ENCODE data around the gene HPGDS. TPM values are rescaled to one million over a fixed set of nuclear protein-coding genes. Genes with fewer than 3 reads are reported as not detected.

The HPGDS gene
- total RNA-seq, 4 donors from 2014 or later, result 0.53 TPM; not detected in 3

DNA sequence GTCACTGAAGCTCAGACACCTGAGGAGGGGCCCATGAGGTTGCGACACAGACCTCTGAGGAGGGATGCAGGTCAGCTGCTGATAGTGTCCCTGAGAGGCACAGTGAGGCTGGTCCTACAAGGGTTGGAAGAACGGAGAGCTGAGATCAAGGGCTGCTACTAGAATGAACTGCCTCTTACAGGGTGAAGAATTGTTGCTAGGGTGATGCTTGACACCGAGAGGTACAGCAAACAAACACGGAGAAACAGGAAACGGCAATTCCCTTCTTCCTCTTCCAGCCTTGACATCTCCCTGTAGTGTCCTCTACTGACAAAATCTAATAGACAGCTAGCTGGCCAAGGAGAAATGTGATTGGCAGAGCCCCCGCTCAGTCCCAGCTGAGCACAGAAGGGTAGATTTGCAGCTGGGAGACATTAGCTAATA lies 11.8 kb upstream of the HPGDS start:
- TF ChIP-seq POLR2A (IDR thresholded peaks at IDR 0.05) (no peak), CTCF (IDR thresholded peaks at IDR 0.05 in 4 of 5, conservative IDR thresholded peaks at IDR 0.05 in 1 of 5) (no peak)
- DNase-seq (no peak), ATAC-seq (no peak)
- Histone ChIP-seq H3K9me3 (no peaks in the 10 kb centered on the region), H3K4me1 (no peaks in the 10 kb centered on the region), H3K36me3 (no peaks in the 10 kb centered on the region), H3K4me3 (no peak overlapping the region), H3K27ac (no peak overlapping the region), H3K27me3 (no peaks in the 10 kb centered on the region)
- intact Hi-C loops (cut with DNase I; ENCODE audit: low total_unique reads), result no loop called here
- in situ Hi-C loops (cut with MboI; ENCODE audit: low sequenced_read_pairs in 4 of 4), result no loop called here

GRCh38 chr4:94352996-94353395 lies 10.4 kb upstream of the HPGDS start:
- intact Hi-C loops (cut with DNase I; ENCODE audit: low total_unique reads), result no loop called here

DNA sequence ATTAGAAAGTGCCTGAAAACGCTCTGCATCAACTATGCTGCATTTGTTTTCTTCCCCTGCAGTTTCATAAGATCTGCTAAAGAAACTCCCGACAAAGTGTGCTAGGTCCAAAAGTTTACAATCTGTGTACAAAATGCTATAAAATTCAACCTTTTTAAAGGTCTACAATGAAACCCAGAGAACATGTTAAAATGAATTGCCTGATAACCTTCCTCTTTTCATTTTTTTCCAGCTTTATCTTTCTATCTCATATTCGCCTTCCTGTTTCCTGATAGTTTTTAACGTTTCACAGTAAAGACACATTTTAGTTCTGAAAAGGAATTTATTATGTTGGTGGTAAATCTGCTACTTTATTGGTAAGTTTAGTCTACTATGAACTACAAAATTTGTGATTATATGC lies 9.5 kb upstream of the HPGDS start:
- Histone ChIP-seq H3K4me3 (no peak overlapping the region), H3K36me3 (no peaks in the 10 kb centered on the region), H3K27ac (no peak overlapping the region), H3K4me1 (no peaks in the 10 kb centered on the region), H3K27me3 (no peaks in the 10 kb centered on the region), H3K9me3 (no peaks in the 10 kb centered on the region)
- in situ Hi-C loops (cut with MboI; ENCODE audit: low sequenced_read_pairs in 4 of 4), result no loop called here
- no peak for ATAC-seq
- intact Hi-C loops (cut with DNase I; ENCODE audit: low total_unique reads), result no loop called here
- no peak for DNase-seq
- no peak for TF ChIP-seq POLR2A (IDR thresholded peaks at IDR 0.05)
- TF ChIP-seq CTCF (IDR thresholded peaks at IDR 0.05 in 4 of 5, conservative IDR thresholded peaks at IDR 0.05 in 1 of 5), result no peak

More at GRCh38 chr4:94352996-94353395, 10.4 kb upstream of the HPGDS start:
- H3K36me3 ChIP-seq, result no peaks in the 10 kb centered on the region
- H3K27ac ChIP-seq, result no peak overlapping the region
- no peaks in the 10 kb centered on the region for H3K27me3 ChIP-seq
- no peaks in the 10 kb centered on the region for H3K9me3 ChIP-seq
- ATAC-seq (peak; percentile 78 to 87), DNase-seq (no peak)
- no peak for TF ChIP-seq CTCF (IDR thresholded peaks at IDR 0.05 in 4 of 5, conservative IDR thresholded peaks at IDR 0.05 in 1 of 5)
- no peak for TF ChIP-seq POLR2A (IDR thresholded peaks at IDR 0.05)
- H3K4me1 ChIP-seq, result no peaks in the 10 kb centered on the region
- no peak overlapping the region for H3K4me3 ChIP-seq
- in situ Hi-C loops (cut with MboI; ENCODE audit: low sequenced_read_pairs in 4 of 4), result no loop called here

DNA sequence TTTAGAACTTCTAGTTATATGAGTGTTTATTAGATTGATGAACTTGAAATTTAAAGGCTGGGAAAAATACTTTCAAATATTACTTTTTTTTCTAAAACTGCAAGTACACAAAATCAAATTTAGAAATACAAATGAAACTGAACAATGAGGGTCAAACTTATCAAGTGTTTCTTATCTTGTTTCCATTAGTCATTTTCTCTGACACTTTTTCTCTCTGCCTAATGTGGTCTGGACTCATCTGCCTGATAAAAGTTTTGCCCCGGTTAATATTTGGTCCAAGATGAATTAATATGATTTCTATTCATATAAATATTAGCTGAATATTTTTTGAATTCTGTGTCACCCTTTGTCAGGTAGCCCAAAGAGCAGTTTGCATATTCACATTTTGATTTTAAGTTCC lies 8.7 kb upstream of the HPGDS start:
- intact Hi-C loops (cut with DNase I; ENCODE audit: low total_unique reads) (no loop called here), in situ Hi-C loops (cut with MboI; ENCODE audit: low sequenced_read_pairs in 4 of 4) (no loop called here)
- H3K36me3 ChIP-seq, result no peaks in the 10 kb centered on the region
- ATAC-seq (no peak), DNase-seq (no peak)
- no peaks in the 10 kb centered on the region for H3K4me1 ChIP-seq
- no peak for TF ChIP-seq CTCF (IDR thresholded peaks at IDR 0.05 in 4 of 5, conservative IDR thresholded peaks at IDR 0.05 in 1 of 5)
- TF ChIP-seq POLR2A (IDR thresholded peaks at IDR 0.05), result no peak
- H3K4me3 ChIP-seq, result no peak overlapping the region
- H3K27ac ChIP-seq, result no peak overlapping the region
- H3K9me3 ChIP-seq, result no peaks in the 10 kb centered on the region
- H3K27me3 ChIP-seq, result no peaks in the 10 kb centered on the region

GRCh38 chr4:94350095-94350494 lies 7.5 kb upstream of the HPGDS start:
- Histone ChIP-seq H3K36me3 (no peaks in the 10 kb centered on the region), H3K9me3 (no peaks in the 10 kb centered on the region), H3K4me1 (no peaks in the 10 kb centered on the region), H3K27me3 (no peaks in the 10 kb centered on the region), H3K27ac (no peak overlapping the region), H3K4me3 (no peak overlapping the region)
- intact Hi-C loops (cut with DNase I; ENCODE audit: low total_unique reads), result no loop called here
- DNase-seq, result no peak
- no peak for ATAC-seq
- TF ChIP-seq POLR2A (IDR thresholded peaks at IDR 0.05), result no peak
- no peak for TF ChIP-seq CTCF (IDR thresholded peaks at IDR 0.05 in 4 of 5, conservative IDR thresholded peaks at IDR 0.05 in 1 of 5)
- in situ Hi-C loops (cut with MboI; ENCODE audit: low sequenced_read_pairs in 4 of 4), result no loop called here
